Measurements from ENCODE around the gene C3orf20.

- TF ChIP-seq YY1 (IDR thresholded peaks at IDR 0.05; ENCODE audit: insufficient read depth, insufficient read length): no peak
- no peak for TF ChIP-seq ZNF274 (IDR thresholded peaks at IDR 0.05; ENCODE audit: low read depth, low read length)
- no peak for TF ChIP-seq SUZ12 (IDR thresholded peaks at IDR 0.05; ENCODE audit: extremely low read depth, insufficient read depth, insufficient read length)
Measured at GRCh38 chr3:14718539-14718938, 43.6 kb downstream of the C3orf20 start.
